Neural cell (in vitro differentiated cells): ENCODE data around the gene TFG.

Source experiments
- CTCF ChIP-seq: fragments of 450-650 bp; IDR thresholded peaks from 2 replicates; pipeline ENCODE4 v1.5.1; 2014; ENCODE audit warnings: antibody characterized with exemption, mild to moderate bottlenecking, moderate library complexity; ENCODE audit not compliant: poor library complexity, severe bottlenecking
- EP300 ChIP-seq: fragments of 450-650 bp; conservative IDR thresholded peaks from 2 replicates; pipeline ENCODE4 v1.6.1; 2014; ENCODE audit warnings: antibody characterized with exemption, mild to moderate bottlenecking, moderate library complexity; ENCODE audit not compliant: poor library complexity, severe bottlenecking
- EZH2 ChIP-seq: fragments of 200-600, 300-800 bp; shearing (Covaris generic), sonication (generic); IDR thresholded peaks from 2 replicates; pipeline ENCODE4 v1.6.1; 2014; ENCODE audit warnings: antibody characterized with exemption, low read length, borderline replicate concordance, mild to moderate bottlenecking; ENCODE audit not compliant: insufficient read depth, poor library complexity, severe bottlenecking
- POLR2AphosphoS5 ChIP-seq: IDR thresholded peaks from 2 replicates; pipeline ENCODE4 v1.6.1; 2012
- REST ChIP-seq: IDR thresholded peaks from 2 replicates; pipeline ENCODE4 v1.6.1; 2012; ENCODE audit warnings: borderline replicate concordance

DNA sequence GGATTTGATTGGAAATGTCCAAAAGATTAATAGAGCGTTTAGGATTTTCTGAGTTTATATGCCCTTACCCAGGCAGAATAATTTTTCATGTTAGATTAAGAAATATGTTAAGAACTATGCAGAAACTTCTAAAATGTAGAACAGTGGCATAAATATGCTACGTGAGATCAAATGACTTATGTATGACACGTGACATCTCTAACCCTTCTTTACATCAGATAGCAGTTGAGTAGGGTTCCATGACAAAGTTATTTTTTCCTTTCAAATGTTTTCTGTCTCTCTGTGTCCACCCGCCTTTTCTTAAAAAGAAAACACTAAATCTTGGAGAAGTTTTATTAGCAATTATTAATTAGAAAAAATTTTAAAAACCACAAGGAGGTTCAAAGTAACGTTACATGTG lies 8.6 kb upstream of the TFG start:
- TF ChIP-seq REST, result no peak
- no peak for TF ChIP-seq POLR2AphosphoS5
- TF ChIP-seq CTCF, result no peak
- TF ChIP-seq EP300, result no peak
- TF ChIP-seq EZH2, result no peak
